ENCODE results near the gene SCN1B. TPM values are rescaled to one million over a fixed set of nuclear protein-coding genes. Genes with fewer than 3 reads are reported as not detected.

SCN1B gene
- total and polyA plus RNA-seq, 8 donors = 2.9 to 15.1 (median 5.7) TPM

DNA sequence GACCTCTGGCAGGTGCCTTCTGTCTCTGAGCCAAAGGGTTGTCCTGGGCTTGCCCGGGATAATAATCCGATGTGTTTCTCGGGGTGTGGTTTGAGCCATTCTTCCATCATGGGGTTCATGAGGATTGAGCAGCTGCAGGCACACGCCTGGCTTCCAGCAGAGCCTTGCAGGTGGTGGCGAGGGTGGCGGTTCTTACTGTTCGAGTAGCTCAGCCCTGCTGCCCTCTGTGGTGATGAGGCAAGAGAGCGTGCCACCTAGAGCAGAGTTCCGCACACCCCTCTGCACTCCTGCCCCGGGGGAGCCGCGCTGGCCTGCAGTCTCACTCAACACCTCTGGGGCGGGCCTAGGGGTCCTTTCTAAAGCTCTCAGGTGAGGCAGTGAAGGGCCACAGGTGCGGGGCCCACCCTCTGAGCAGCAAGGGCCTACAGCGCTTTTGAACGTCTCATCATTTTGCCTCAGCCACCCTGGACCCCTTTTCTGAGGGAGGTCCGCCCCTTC lies 3.8 kb downstream of the SCN1B start:
- DNase-seq (no peak), FAIRE-seq (no peak), ATAC-seq (no peak)
- Histone ChIP-seq H3K36me3 (no peaks in the 10 kb centered on the region), H3K9me3 (no peaks in the 10 kb centered on the region), H3K4me3 (no peak overlapping the region), H3K27ac (no peak overlapping the region), H3K4me1 (peaks cover 0 to 4% (median 0%) of the 10 kb centered on the region in 3 donors), H3K27me3 (no peaks in the 10 kb centered on the region)
- intact Hi-C loops (cut with DNase I) = no loop called here
- TF ChIP-seq, protein P1, sequence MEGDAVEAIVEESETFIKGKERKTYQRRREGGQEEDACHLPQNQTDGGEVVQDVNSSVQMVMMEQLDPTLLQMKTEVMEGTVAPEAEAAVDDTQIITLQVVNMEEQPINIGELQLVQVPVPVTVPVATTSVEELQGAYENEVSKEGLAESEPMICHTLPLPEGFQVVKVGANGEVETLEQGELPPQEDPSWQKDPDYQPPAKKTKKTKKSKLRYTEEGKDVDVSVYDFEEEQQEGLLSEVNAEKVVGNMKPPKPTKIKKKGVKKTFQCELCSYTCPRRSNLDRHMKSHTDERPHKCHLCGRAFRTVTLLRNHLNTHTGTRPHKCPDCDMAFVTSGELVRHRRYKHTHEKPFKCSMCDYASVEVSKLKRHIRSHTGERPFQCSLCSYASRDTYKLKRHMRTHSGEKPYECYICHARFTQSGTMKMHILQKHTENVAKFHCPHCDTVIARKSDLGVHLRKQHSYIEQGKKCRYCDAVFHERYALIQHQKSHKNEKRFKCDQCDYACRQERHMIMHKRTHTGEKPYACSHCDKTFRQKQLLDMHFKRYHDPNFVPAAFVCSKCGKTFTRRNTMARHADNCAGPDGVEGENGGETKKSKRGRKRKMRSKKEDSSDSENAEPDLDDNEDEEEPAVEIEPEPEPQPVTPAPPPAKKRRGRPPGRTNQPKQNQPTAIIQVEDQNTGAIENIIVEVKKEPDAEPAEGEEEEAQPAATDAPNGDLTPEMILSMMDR (IDR thresholded peaks at IDR 0.05) = no peak
- 84 to 88% methylated on average over 16 to 17 of the region's 17 CpGs for WGBS, 2 donors

DNA sequence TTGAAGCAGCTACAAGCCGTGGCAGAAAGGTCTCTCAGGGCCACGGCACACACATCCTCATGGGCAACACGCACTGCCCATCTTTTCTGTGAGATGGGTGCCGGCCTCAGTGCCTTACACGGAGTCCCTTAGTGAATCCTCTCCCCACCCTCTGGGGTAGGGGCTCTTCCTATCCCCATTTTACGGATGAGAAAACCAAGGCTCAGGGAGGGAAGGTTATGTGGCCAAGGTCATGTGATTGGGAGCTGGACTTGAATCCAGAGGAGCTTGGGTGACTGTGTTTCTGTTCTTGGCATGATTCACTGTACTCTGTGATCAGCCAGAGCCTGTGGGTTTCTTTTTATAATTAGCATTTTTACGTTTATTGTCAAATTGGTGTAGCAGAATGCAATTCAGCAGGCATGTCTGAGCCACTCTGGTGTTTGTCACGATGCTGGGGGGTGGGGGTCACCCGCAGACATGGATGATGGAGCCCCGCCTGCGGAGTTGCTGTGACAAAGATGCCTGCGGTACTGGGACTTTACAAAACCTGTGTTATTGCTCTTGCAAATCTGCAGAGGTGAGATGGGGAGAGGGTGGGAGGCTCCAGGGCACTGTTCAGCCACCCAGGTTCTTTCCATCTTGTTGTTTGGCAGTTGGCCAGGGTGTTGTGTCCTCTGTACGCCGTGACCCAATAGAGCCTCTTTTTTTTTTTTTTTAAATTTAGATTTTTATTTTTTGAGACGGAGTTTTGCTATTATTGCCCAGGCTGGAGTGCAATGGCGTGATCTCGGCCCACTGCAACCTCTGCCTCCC lies 4.5 kb downstream of the SCN1B start:
- Histone ChIP-seq H3K4me3 (no peak overlapping the region), H3K36me3 (no peaks in the 10 kb centered on the region), H3K9me3 (no peaks in the 10 kb centered on the region), H3K4me1 (peaks cover 0 to 2% (median 0%) of the 10 kb centered on the region in 3 donors), H3K27me3 (no peaks in the 10 kb centered on the region), H3K27ac (no peak overlapping the region)
- no peak for FAIRE-seq
- TF ChIP-seq, protein P1 (IDR thresholded peaks at IDR 0.05) = no peak
- no peak for DNase-seq
- no peak for ATAC-seq
- 87 to 88% methylated on average over 17 of the region's 17 CpGs for WGBS, 2 donors
- intact Hi-C loops (cut with DNase I) = no loop called here

DNA sequence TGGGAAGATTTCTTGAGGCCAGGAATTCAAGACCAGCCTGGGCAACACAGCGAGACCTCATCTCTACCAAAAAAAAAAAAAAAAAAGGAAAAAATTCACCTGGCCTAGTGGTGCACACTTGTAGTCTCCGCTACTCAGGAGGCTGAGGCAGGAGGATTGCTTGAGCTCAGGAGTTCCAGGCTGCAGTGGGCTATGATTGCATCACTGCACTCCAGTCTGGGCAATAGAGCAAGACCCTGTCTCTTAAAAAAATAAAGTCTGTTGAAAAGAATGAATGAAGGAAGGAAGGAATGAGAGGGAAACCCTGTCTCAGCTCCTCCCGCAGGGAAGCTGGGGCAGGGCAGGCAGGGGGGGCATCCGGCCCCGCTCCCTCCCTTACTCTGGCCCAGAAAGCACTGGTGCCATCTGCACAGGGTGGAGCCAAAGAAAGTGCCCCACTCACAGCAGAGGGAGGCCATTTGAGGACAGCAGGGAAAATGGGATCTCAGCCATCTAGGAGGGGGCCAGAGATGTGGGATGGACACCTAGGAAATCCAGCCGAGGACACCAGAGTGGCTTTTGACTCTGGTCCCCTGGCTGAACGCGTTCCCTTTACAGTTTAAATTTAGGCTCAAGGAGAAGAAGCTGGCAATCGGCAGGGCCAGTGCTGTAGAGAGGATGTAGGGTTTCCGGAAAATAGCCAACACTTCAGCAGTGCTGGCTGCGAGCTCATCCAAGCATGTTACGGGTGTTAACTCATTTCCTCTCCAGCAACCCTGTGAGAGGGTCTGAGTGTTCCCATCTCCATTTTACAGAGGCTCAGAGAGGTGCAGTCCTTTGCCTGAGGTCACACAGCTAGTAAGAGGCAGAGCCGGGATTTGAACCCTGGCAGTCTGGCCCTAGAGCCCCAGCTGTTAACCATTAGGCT lies 7.7 kb downstream of the SCN1B start:
- intact Hi-C loops (cut with DNase I) = no loop called here
- no peak for DNase-seq
- no peak for FAIRE-seq
- H3K36me3 ChIP-seq = no peaks in the 10 kb centered on the region
- peaks cover 0 to 12% (median 8%) of the 10 kb centered on the region in 3 donors for H3K4me1 ChIP-seq
- ATAC-seq = no peak
- 78 to 79% methylated on average over 13 of the region's 13 CpGs for WGBS, 2 donors
- no peak overlapping the region for H3K4me3 ChIP-seq
- no peaks in the 10 kb centered on the region for H3K27me3 ChIP-seq
- no peaks in the 10 kb centered on the region for H3K9me3 ChIP-seq
- no peak overlapping the region for H3K27ac ChIP-seq
- TF ChIP-seq, protein P1 (IDR thresholded peaks at IDR 0.05) = no peak

DNA sequence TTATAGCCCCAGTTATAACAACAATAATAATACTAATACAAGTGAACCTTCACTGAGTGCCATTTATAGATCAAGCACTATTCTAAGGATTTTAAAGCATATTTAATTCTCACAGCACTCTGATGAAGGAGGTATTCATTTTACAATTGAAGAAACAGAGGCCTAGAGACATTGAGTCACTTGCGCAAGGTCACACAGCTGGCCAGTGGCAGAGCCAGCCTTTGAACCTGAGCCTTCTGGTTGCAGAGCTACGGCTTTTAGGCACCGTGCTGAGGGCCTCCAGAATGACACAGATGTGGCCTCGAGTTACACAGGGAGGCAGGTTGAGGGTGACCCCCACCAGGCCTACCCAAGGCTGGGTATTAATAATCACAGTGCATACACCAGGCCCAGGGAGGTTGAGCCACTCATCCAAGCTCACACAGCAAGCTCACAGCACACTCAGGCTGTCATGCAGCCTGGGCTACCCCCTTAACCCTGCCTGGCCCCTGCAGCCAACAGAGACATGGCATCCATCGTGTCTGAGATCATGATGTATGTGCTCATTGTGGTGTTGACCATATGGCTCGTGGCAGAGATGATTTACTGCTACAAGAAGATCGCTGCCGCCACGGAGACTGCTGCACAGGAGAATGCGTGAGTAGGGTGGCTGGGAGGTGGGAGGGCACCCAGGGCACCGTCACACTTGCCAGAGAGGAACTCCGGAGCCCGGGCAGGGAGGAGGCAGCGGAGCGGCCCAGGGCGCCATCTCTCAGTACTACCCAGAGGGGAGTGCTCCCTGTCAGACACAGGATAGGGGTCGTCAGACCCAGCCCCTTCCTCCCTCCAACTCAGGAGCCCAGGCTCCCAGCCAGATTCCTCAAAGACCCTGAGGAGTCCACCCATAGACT lies 8.6 kb downstream of the SCN1B start:
- DNase-seq (peak in 1 of 6 donors; percentile 58), ATAC-seq (no peak), FAIRE-seq (no peak)
- Histone ChIP-seq H3K9me3 (no peaks in the 10 kb centered on the region), H3K4me3 (no peak overlapping the region), H3K36me3 (no peaks in the 10 kb centered on the region), H3K27me3 (no peaks in the 10 kb centered on the region), H3K27ac (no peak overlapping the region), H3K4me1 (peaks cover 0 to 14% (median 8%) of the 10 kb centered on the region in 3 donors)
- TF ChIP-seq, protein P1 (IDR thresholded peaks at IDR 0.05) = no peak
- intact Hi-C loops (cut with DNase I) = no loop called here
- 82 to 86% methylated on average over 17 of the region's 17 CpGs for WGBS, 2 donors
